ENCODE results near the gene POLR1G. TPM values are rescaled to one million over a fixed set of nuclear protein-coding genes. Genes with fewer than 3 reads are reported as not detected.
A peak's percentile ranks its signal among the peaks of the same experiment; 100 is the strongest.

The POLR1G gene
- total RNA-seq, 1 donor = 4.3 TPM

DNA sequence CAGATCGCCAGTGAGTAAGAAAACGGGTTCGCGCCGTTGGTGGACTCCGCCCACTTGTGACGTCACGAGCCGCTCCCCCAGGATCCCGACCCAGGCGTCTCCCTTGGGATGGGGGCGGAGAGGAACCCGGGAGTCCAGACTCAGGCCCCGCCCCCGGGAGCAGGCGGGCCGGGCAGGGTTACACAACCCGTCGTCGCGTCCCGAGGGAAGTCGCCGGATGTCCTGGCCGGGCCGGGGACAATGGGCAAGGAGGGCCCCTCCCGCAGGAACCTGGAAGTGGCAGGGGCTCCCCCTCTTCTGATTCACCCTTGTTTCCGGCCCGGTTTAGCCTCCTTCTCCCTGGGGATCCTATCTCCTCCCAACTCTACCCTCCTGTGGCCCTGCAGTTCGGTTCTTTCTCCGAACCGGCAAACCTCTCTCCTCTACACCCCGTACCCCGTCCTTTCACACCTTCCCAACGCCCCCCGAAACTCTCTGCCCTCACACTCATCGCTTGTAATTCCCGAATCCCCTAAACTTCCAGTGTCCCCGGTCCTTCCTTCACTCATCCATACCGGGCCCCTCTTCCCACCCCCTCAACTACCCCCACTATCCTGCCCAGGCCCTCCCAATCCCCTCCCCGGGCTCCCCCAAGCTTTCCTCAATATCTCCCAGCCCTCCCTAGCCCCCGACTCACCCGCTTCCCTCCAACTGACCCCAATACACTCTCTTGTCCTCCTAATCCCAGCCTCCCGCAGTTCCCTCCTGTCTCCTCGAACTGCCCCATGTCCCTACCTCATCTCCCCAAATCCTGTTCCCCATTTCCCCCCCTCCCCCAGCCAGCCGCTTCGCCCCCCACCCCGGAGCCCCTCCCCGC lies 37.2 kb downstream of the POLR1G start:
- DNase-seq (ENCODE audit: low read depth in 2 of 3, low spot score in 2 of 3) = peak in 2 of 3 donors; percentile 33 to 63

DNA sequence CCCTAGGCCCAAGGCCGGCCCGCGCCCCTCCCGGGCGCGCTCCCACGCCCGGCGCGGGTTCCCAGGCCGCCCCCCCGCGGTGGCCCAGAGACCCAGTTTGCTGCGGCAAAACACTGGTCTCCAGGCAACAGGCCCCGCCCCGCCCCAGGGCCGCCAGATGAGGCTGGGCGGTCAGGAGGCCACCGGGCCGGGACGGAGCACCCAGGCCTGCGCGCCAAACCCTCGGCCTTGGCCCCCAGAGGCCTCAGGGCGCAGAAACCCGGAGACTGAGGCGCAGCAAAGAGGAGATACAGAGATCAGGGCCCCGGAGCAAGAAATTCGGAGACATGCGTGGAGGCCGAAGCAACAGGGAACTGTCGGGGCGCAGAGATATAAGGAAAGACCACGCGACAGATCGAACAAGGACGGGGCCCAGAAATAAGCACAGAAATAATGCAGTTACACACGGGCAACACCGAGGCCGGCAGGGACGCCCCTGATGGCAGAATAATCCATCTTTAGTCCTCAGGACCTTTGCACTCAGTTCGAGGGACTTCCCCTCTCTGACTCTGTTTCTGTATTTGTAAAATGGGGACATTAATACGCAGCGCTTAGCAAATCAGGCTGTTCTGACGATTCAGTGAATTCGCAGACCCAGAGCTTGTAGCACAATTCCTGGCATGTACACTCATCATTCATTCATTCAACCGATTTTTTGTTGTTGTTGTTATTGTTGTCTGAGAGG lies 38.0 kb downstream of the POLR1G start:
- DNase-seq (ENCODE audit: low read depth in 2 of 3, low spot score in 2 of 3) = peak in 2 of 3 donors; percentile 86 to 88

DNA sequence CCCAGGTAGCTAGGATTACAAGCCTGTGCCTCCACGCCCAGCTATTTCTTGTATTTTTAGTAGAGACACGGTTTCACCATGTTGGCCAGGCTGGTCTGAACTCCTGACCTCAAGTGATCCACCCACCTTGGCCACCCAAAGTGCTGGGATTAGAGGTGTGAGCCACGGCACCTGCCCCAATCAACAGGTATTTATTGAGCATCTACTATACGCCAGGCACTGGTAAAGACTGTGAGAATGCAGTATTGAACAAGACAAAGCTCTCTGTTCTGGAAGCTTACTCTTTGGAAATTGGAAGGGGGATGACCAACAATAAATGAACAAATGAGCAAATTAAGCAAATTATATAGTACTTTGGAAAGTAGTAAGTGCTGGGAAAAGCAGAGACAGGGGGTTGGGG lies 38.7 kb downstream of the POLR1G start:
- DNase-seq (ENCODE audit: low read depth in 2 of 3, low spot score in 2 of 3) = no peak

DNA sequence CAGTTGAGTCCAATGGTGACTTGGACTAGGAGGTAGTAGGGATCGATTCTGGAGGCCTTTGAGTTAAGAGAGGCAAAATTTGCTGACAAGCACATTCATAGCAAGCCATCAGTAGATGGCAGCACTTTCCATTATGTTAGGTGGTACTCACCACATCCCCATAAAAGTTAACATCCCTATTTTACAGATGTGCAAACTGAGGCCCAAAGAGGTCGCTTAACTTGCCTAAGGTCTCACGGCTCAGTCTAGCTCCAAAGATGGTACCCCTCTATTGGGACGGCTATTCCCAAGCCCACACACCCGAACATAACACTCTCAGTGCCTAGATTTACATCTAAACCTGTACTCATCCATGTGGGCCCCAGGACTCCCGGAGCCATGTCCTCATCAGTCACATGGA lies 39.9 kb downstream of the POLR1G start:
- peak in 2 of 3 donors; percentile 66 to 76 for DNase-seq (ENCODE audit: low read depth in 2 of 3, low spot score in 2 of 3)

DNA sequence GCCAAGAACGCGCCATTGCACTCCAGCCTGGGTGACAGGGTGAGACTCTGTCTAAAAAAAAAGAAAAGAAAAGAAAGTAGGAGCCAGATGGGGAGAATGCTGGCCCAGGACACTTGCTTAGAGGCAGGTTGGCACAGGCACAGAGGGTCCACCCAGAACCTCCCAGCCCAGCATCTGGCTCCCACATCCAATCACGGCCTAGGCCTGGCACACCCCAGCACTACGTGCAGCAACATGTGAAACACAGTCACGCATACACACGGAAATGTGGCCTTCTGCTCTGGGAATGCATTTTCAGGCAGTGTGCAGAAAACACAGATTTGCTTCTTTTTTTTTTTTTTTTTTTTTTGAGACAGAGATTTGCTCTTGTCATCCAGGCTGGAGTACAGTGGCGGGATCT lies 40.5 kb downstream of the POLR1G start:
- no peak for DNase-seq (ENCODE audit: low read depth in 2 of 3, low spot score in 2 of 3)

DNA sequence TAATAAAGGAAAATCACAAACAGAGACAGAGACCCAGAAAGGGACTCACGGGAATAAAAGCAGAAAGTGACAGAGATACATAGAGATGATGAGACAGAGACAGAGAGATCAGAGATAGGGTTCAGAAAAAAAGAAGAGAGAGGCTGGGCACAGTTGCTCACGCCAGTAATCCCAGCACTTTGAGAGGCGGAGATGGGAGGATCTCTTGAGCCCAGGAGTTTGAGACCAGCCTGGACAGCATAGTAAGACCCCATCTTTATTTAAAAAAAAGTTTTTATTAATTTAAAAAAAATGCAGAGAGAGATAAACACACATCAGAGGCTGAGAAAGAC lies 41.9 kb downstream of the POLR1G start:
- no peak for DNase-seq (ENCODE audit: low read depth in 2 of 3, low spot score in 2 of 3)

DNA sequence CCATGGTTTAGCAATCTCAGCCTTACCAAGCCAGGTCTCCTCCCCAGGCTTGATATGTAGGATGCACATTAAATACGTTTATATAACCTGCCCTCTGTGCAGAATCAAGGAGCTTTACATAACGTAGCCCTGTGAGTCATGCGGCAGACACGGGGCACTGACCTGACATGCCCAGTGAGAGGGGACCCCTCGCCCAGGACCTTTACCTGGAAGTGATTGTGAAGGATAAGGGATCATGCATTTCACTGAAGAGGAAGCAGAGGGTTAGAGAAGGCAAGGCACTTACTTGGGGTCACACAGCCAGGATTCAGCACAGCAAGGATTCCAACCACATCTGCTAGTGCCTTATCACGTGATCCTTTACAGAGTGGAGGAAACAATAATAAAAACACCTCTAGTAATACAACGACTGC lies 42.4 kb downstream of the POLR1G start:
- no peak for DNase-seq (ENCODE audit: low read depth in 2 of 3, low spot score in 2 of 3)

DNA sequence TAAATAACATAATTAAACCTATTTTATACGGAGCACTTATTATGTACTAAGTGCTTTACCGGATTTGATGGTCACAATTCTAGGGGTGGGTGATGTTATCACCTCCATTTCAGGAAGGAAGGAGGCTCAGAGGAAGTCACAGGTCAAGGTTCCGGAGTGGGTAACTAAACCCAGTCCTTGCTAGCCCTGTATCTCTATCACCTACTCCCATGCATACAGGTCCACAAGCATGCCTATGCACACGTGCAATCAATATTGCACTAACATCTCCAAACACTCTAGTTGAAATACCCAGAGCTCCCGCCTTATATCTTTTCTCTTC lies 43.5 kb downstream of the POLR1G start:
- no peak for DNase-seq (ENCODE audit: low read depth in 2 of 3, low spot score in 2 of 3)

DNA sequence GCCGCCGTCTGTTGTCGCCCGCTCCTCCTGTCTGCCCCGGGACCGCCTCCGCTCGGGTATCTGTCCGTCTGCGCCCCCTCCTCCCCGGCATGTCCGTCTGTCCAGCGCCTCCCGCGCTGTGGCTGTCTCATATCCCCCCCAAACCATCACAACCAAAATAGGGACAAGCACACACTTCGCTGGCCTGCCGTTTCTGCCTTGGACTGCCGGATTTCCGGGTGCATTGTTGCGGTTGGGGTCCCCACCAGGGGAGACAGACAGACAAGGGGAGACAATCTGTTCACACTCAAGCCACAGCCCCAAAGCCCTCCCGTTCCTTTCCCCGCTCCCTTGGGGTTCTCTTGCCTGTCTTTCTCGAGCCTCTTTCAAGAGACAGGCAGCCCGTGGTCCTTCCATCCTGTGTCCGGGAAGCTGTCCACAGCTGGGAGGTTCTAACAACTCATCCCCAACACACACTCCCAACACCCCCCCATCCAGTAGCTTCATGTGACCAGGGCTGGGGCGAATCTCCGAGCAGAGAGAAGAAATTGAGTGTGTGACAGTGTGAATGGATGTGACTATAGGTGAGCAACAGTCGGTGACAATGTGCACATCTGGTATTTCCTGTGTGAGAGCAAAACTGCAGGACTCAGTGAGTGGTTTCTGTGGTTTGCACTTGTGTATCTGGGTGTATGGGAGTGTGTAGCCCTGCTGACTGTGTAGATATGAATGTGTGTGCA lies 44.8 kb downstream of the POLR1G start:
- peak in 2 of 3 donors; percentile 71 for DNase-seq (ENCODE audit: low read depth in 2 of 3, low spot score in 2 of 3)

DNA sequence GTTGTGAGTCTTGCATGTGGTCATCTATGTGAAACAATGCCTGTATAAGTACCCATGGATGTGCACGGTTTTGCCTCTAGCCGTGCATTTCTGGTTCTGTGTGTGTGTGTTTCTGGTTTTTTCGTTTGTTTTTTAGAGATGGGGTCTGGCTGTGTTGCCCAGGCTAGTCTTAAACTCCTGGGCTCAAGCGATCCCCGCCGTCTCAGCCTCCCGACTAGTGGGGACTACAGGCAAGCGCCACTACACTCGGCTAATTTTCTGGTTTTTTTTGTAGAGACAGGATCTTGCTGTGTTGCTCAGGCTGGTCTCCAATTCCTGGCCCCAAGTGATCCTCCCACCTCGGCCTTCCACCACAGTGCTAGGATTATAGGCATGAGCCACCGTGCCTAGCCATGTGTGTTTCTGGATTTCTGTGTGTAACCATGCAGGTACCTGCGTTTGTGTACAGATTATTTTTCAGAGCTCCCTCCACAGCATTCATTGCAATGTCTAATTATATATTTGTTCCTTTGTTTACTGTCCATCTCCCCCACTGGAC lies 45.5 kb downstream of the POLR1G start:
- no peak for DNase-seq (ENCODE audit: low read depth in 2 of 3, low spot score in 2 of 3)

DNA sequence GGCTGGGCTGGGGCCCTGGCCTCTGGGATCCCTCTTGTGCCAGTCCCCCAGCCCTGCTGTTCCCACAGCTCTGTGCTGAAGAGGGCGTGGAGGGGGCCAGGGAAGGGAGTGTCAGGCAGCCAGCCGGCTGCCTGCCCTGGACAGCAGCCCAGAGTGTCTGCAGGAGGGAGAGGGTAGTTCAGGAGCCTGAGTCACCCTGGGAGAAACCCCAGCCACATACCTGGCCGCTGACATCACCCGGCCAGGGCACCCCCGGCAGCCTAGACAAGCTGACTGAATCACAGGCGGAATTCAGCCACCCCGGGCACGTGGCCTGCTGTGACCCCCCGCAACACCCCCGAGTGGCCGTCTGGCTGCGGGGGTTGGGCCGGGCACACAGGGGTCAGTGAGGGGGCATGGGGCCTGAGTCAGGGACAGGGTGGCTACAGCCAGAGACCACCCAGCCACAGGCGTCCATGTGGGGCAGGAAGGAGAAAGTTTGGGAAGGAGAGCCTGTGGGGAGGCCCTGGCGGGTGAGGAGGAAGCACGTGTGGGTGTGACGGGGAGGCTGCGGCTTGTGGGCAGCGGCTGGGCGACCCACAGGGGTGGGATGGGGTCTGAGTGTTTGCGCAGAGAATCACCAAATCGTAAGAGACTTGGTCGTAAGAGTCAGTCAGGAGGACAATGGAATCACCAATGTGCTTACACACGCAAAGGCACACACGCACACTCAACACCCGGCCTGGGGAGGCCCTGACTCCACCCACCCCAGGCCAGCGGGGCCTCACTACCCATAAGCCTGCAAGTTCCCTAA lies 49.5 kb downstream of the POLR1G start:
- peak in 2 of 3 donors; percentile 92 to 95 for DNase-seq (ENCODE audit: low read depth in 2 of 3, low spot score in 2 of 3)

DNA sequence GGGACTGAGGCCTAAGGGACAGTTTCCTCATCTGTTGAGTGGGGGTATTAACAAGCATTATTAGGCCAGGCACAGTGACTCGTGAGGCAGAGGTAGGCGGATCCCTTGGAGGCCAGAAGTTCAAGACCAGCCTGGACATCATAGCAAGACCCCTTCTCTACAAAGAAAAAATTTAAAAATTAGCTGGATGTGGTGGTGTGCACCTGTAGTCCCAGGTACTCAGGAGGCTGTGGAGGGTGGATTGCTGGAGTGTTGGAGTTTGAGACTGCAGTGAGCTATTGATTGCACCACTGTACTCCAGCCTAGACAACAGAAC lies 50.0 kb downstream of the POLR1G start:
- DNase-seq (ENCODE audit: low read depth in 2 of 3, low spot score in 2 of 3) = no peak

DNA sequence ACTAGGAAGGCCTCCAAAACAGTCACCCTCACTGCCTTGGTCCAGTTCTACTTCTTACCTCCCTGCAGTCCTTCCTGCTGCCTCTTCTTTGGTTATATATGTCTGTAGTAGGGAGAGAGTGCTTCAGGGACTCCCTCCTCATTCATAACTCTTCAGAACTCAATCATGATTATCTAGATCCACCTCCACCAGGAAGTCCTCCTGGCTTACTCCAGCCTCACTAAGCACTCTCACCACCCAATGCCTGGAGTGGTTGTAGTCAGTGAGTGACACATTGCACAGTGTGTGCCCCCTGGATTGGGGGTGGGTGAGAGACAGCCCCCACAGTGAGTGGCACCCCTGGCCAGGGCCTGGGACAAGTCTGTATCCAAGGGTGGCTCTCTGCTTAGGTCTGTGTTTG lies 51.3 kb downstream of the POLR1G start:
- DNase-seq (ENCODE audit: low read depth in 2 of 3, low spot score in 2 of 3) = no peak

Small RNA genes within 50 kb of the gene (small RNA-seq; reads per million reads assigned to genes)
- not detected for gene MIR6088

Other genes with a start within 250 kb of the POLR1G start
- 1.6 TPM for gene NKPD1, start 245.7 kb upstream of the POLR1G start, total RNA-seq
- gene TRAPPC6A, start 228.4 kb upstream of the POLR1G start, total RNA-seq = 61.9 TPM
- gene BLOC1S3, start 227.9 kb upstream of the POLR1G start, total RNA-seq = 6.2 TPM
- gene EXOC3L2, start 161.2 kb upstream of the POLR1G start, total RNA-seq = 0.54 TPM
- gene MARK4, start 155.4 kb upstream of the POLR1G start, total RNA-seq = 13.5 TPM
- gene CKM, start 83.8 kb upstream of the POLR1G start, total RNA-seq = 0.27 TPM
- gene KLC3, start 65.9 kb upstream of the POLR1G start, total RNA-seq = under 0.01 TPM
- gene ERCC2, start 36.1 kb upstream of the POLR1G start, total RNA-seq = 29.1 TPM
- 2.7 TPM for gene PPP1R13L, start 1.6 kb upstream of the POLR1G start, total RNA-seq
- gene ERCC1, start 17.3 kb downstream of the POLR1G start, total RNA-seq = 95.3 TPM
- 300 TPM for gene FOSB, start 61.4 kb downstream of the POLR1G start, total RNA-seq
- 11.8 TPM for gene RTN2, start 90.4 kb downstream of the POLR1G start, total RNA-seq
- 1.9 TPM for gene PPM1N, start 91.8 kb downstream of the POLR1G start, total RNA-seq
- 116 TPM for gene VASP, start 100.8 kb downstream of the POLR1G start, total RNA-seq
- 5.9 TPM for gene OPA3, start 178.2 kb downstream of the POLR1G start, total RNA-seq
- gene GPR4, start 195.6 kb downstream of the POLR1G start, total RNA-seq = not detected
- gene EML2, start 232.8 kb downstream of the POLR1G start, total RNA-seq = 34.2 TPM

Measured in hematopoietic multipotent progenitor cell (in vitro differentiated cells).